Measurements from ENCODE around the gene STKLD1. TPM values are rescaled to one million over a fixed set of nuclear protein-coding genes. Genes with fewer than 3 reads are reported as not detected.

STKLD1 gene
- total and polyA plus RNA-seq, 9 of the 15 experiments (the other 6 are each of a cell fraction or from before 2014, with no cell fraction given) = 0.10 to 0.65 (median 0.33) TPM; not detected in 2

DNA sequence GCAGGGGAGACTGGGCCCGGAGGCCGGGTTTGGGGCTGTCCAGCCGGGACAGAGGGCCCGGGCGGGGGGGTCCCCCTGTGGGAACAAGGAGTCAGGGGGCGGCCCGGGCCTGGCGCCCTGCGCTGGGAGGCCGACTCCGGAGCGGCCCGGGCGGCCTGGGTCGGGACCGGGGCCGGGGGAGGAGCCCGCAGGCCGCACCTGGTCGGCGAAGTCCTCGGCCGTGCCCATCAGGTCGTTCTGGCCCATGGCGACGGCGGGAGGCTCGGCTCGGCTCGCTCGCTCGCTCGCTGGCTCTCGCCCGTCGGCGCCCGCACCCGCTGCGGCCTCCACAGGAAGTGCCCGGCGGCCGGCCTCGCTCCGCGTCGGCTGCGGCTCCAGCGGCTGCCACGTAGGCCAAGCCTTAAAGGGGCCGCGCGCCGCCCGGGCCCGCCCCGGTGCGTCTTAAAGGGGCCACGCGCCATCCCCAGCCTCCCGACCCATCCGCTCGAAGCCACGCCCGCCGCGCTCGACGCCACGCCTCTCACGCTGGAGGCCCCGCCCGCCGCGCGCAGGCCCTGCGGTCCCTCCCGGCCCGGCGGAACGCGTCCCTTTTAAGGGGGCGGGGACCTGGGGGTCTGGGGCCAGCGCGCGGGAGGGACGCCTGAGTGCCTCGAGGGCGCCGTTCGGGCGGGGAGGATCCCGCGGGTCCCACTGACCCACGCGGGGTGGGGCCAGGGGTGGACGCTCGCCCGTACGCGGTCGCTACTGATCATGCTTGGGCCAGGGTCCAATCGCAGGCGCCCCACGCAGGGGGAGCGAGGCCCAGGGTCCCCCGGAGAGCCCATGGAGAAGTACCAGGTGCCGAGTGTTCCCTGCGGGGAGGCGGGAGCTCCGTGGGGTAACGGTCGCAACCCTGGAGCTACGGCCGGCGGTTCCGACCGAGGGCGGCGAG lies at the start of gene STKLD1, which contains the start of gene SURF4 (continued):
- TF ChIP-seq ZNF512 (tag; IDR thresholded peaks at IDR 0.05) = no peak
- no peak for TF ChIP-seq ZNF57 (CRISPR knock-in tag; IDR thresholded peaks at IDR 0.05)
- TF ChIP-seq BCOR (IDR thresholded peaks at IDR 0.05) = no peak
- TF ChIP-seq, protein P1, sequence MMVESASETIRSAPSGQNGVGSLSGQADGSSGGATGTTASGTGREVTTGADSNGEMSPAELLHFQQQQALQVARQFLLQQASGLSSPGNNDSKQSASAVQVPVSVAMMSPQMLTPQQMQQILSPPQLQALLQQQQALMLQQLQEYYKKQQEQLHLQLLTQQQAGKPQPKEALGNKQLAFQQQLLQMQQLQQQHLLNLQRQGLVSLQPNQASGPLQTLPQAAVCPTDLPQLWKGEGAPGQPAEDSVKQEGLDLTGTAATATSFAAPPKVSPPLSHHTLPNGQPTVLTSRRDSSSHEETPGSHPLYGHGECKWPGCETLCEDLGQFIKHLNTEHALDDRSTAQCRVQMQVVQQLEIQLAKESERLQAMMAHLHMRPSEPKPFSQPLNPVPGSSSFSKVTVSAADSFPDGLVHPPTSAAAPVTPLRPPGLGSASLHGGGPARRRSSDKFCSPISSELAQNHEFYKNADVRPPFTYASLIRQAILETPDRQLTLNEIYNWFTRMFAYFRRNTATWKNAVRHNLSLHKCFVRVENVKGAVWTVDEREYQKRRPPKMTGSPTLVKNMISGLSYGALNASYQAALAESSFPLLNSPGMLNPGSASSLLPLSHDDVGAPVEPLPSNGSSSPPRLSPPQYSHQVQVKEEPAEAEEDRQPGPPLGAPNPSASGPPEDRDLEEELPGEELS (CRISPR knock-in tag; IDR thresholded peaks at IDR 0.05; ENCODE audit: borderline replicate concordance) = 0 out of 2 replicates have a peak, but pooled peaks have one; percentile 88
- TF ChIP-seq MLX (CRISPR knock-in tag; conservative IDR thresholded peaks at IDR 0.05) = no peak
- TF ChIP-seq ZNF75A (CRISPR knock-in tag; IDR thresholded peaks at IDR 0.05) = no peak
- TF ChIP-seq MTF1 (CRISPR knock-in tag; IDR thresholded peaks at IDR 0.05; ENCODE audit: borderline replicate concordance) = no peak
- TF ChIP-seq E2F5 (CRISPR knock-in tag; IDR thresholded peaks at IDR 0.05) = peak; percentile 73; the same call in 1 of the 2 replicates
- TF ChIP-seq SIX5 (IDR thresholded peaks at IDR 0.05; ENCODE audit: borderline replicate concordance in 1 of 2, insufficient read depth in 1 of 2, low read depth in 1 of 2, low read length in 2 of 2) = no peak
- no peak for TF ChIP-seq ZNF436 (CRISPR knock-in tag; IDR thresholded peaks at IDR 0.05)
- TF ChIP-seq BRD4 (IDR thresholded peaks at IDR 0.05) = no peak
- peak; percentile 88; the same call in 1 of the 2 replicates for TF ChIP-seq ILF3 (IDR thresholded peaks at IDR 0.05; ENCODE audit: borderline replicate concordance)
- no peak for TF ChIP-seq EGR1 (conservative IDR thresholded peaks at IDR 0.05)
- peak; percentile 97 for TF ChIP-seq CXXC5 (CRISPR knock-in tag; IDR thresholded peaks at IDR 0.05)
- peak; percentile 98 for TF ChIP-seq ZFX (CRISPR knock-in tag; IDR thresholded peaks at IDR 0.05)
- no peak for TF ChIP-seq NFRKB (IDR thresholded peaks at IDR 0.05; ENCODE audit: low read depth)
- TF ChIP-seq CBX3 (IDR thresholded peaks at IDR 0.05; ENCODE audit: borderline replicate concordance in 1 of 2, low read length in 2 of 2) = no peak
- no peak for TF ChIP-seq TCFL5 (CRISPR knock-in tag; conservative IDR thresholded peaks at IDR 0.05)
- TF ChIP-seq EHMT2 (IDR thresholded peaks at IDR 0.05) = no peak
- no peak for TF ChIP-seq ZNF197 (CRISPR knock-in tag; IDR thresholded peaks at IDR 0.05; ENCODE audit: low read depth)
- no peak for TF ChIP-seq NCOA4 (IDR thresholded peaks at IDR 0.05; ENCODE audit: partially characterized antibody)
- peak; percentile 80 for TF ChIP-seq POLR2AphosphoS5 (IDR thresholded peaks at IDR 0.05; ENCODE audit: control insufficient read depth, insufficient read depth, low read depth, low read length)

Measured in K562 (cell line).